ENCODE results near the gene TMCC1.

DNA sequence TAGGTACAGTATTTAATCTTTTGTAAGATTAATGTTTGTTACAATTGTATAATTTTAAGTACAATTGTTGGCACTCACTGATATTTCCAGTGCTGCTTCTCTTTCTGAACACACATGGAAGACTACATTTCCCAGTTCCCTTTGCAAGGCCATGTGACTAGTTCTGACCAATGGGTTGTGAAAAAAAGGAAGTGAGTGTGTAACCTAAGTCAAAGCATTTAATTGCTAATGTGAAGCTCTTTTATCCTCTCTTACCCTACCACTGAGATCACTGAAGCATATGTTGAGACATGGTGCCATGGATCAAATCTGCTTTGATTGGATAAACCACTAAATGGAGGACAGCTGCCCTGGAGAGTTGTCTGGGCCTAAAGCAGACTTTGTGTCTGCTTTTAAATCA lies 203.1 kb downstream of the TMCC1 start:
- TF ChIP-seq EP300 (IDR thresholded peaks at IDR 0.05; ENCODE audit: low read depth), result no peak
- TF ChIP-seq, protein P1, sequence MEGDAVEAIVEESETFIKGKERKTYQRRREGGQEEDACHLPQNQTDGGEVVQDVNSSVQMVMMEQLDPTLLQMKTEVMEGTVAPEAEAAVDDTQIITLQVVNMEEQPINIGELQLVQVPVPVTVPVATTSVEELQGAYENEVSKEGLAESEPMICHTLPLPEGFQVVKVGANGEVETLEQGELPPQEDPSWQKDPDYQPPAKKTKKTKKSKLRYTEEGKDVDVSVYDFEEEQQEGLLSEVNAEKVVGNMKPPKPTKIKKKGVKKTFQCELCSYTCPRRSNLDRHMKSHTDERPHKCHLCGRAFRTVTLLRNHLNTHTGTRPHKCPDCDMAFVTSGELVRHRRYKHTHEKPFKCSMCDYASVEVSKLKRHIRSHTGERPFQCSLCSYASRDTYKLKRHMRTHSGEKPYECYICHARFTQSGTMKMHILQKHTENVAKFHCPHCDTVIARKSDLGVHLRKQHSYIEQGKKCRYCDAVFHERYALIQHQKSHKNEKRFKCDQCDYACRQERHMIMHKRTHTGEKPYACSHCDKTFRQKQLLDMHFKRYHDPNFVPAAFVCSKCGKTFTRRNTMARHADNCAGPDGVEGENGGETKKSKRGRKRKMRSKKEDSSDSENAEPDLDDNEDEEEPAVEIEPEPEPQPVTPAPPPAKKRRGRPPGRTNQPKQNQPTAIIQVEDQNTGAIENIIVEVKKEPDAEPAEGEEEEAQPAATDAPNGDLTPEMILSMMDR (IDR thresholded peaks at IDR 0.05), result no peak

Measured in transverse colon (tissue), 3 donors.